Medulla oblongata (tissue), 1 donor: Measurements from ENCODE around the gene PKD2L1.
"Not testable (repeated sequence)": the region's sequence is repeated elsewhere in the genome, so short reads cannot be mapped to it uniquely, and the experiment has no call there.

Experiments
- DNase-seq: peaks from one replicate; pipeline ENCODE4 v3.0.0-alpha.2; 2015; ENCODE audit errors: extremely low spot score

PKD2L1 gene

GRCh38 chr10:100330079-100330478, at the start of gene PKD2L1:
TSS of gene PKD2L1 (minus strand) at chr10:100330228. CDS start at chr10:100330103, 125 bp downstream.
- DNase-seq: no peak

DNA sequence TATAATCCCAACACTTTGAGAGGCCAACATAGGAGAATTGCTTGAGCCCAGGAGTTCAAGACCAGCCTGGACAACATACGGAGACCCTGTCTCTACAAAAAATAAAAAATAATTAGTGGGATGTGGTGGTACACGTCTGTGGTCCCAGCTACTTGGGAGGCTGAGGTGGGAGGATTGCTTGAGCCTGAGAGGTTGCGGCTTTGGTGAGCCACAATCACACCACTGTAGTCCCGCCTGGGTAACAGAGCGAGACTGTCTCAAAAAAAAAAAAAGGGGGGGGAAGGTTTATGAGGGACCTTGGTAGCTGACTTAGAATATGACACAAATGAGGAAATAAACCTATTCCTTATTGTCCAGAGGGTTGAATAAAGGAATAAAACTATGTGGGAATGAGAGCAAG, 47.8 kb upstream of the PKD2L1 start:
- no peak for DNase-seq

GRCh38 chr10:100376656-100377055, 46.6 kb upstream of the PKD2L1 start:
- not testable (repeated sequence) for DNase-seq

DNA sequence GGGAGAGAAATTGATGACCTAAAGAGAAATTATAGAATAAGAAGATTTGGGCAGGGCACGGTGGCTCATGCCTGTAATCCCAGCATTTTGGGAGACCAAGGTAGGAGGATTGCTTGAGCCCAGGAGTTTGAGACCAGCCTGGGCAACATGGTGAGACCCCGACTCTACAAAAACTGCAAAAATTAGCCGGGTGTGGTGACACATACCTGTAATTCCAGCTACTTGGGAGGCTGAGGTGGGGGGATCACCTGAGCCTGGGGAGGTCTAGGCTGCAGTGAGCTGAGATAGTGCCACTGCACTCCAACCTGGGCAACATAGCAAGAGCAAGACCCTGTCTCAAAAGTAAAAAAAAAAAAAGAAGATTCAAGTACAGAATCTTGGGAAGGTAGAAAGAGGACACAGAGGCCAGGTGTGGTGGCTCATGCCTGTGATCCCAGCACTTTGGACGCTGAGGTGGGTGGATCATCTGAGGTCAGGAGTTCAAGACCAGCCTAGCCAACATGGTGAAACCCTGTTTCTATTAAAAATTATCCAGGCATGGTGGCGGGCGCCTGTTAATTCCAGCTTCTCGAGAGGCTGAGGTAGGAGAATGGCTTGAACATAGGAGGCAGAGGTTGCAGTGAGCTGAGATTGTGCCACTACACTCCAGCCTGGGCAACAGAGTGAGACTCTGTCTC, 44.8 kb upstream of the PKD2L1 start:
- not testable (repeated sequence) for DNase-seq

- DNase-seq: no peak
Observed at GRCh38 chr10:100374200-100374655, 44.2 kb upstream of the PKD2L1 start.

GRCh38 chr10:100373298-100374199, 43.5 kb upstream of the PKD2L1 start:
- peak; percentile 99 for DNase-seq

GRCh38 chr10:100372415-100373297, 42.6 kb upstream of the PKD2L1 start:
- no peak for DNase-seq

DNA sequence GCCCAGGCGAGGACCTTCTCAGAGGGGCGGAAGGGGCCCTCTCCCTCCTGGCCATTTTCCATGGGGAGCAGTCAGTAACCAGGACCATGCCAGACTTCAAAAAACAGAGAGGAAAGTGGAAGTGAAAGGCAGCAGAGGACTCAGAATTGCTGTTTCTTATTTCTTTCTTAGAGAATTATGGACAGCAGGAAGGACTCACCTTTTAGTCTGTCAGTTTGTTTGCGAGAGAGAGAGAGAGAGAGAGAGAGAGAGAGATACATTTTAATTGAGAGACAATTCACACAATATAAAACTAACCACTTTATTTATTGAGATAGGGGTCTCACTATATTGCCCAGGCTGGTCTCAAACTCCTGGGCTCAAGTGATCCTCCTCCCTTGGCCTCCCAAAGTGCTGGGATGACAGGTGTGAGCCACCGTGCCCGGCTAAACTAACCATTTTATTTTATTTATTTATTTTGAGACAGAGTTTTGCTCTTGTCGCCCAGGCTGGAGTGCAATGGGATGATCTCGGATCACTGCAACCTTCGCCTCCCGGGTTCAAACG, 41.5 kb upstream of the PKD2L1 start:
- DNase-seq: no peak

GRCh38 chr10:100370714-100371481, 40.9 kb upstream of the PKD2L1 start:
- DNase-seq: peak; percentile 92

DNA sequence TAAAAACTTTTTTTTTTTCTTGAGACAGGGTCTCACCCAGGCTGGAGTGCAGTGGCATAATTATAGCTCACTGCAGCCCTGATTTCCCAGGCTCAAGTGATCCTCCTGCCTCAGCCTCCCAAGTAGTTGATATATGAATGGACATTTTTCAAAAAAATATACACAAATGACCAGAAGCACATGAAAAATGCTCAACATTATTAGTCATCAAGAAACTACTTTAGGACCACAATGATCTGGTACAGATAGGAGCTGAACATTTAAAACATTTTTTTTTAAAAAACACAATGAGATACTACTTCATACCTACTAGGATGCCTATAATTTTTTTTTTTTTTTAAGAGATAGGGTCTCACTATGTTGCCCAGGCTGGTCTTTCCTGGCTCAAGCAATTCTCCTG, 38.7 kb upstream of the PKD2L1 start:
- no peak for DNase-seq

DNA sequence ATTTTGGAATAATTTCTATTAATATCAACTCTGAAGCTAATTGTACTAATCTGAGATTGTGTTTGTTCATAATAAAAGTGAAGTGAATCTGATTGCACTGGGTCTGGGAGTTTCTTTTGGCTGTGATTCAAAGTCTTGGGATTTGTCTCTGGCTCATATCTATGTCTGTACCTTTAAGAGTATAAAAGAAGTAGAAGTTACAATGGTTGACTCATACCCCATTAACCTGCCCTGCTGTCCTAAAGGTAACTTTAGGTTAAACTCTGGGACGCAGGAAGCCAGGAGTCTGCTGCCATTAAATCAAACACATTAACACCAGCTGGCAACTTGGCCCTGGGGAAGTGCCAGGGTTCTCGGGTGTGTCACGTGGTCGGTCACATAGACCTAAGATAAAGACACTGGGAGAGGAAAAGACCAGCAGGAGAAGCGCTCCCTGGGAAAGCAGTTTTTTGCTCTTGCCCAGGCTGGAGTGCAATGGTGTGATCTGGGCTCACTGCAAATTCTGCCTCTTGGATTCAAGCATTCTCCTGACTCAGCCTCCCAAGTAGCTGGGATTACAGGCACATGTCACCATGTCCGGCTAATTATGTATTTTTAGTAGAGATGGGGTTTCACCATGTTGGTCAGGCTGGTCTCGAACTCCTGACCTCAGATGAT, 34.8 kb upstream of the PKD2L1 start:
- peak; percentile 88 for DNase-seq

DNA sequence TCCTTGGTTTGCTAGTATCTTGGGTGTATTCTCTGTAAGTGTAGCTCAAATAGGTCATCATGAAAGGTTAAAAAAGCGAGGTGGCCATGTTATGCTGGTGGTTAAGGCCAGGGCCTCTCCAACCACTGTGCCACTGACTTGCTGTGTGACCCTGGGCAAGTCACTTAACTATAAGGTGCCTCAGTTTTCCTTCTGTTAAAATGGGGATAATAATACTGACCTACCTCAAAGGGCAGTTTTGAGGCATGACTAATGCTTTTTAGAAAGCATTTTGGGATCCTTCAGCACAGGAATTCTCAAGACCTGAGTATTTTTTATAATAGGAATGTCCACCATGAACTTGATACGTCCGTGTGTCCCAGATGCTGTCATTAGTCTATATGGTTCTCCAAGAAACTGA, 34.1 kb upstream of the PKD2L1 start:
- no peak for DNase-seq

- peak; percentile 91 for DNase-seq
Observed at GRCh38 chr10:100362570-100363496, 32.8 kb upstream of the PKD2L1 start.

DNA sequence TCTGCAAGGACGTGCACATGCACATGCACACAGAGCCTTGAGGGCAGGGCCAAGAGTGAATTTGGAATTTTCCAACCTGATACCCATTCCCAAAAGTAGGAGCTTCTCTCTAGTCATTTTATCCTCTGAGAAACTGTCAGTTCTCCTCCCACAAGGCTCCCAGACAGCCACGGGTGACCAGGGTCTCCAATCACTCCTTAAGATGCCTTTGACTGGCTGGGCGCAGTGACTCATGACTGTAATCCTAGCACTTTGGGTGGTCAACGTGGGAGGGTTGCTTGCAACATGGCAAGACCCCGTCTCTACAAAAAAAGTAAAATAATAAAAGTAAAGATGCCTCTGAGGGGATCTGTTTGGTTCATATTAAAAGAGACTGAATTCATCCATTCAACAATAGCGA, 30.2 kb upstream of the PKD2L1 start:
- DNase-seq: no peak

DNA sequence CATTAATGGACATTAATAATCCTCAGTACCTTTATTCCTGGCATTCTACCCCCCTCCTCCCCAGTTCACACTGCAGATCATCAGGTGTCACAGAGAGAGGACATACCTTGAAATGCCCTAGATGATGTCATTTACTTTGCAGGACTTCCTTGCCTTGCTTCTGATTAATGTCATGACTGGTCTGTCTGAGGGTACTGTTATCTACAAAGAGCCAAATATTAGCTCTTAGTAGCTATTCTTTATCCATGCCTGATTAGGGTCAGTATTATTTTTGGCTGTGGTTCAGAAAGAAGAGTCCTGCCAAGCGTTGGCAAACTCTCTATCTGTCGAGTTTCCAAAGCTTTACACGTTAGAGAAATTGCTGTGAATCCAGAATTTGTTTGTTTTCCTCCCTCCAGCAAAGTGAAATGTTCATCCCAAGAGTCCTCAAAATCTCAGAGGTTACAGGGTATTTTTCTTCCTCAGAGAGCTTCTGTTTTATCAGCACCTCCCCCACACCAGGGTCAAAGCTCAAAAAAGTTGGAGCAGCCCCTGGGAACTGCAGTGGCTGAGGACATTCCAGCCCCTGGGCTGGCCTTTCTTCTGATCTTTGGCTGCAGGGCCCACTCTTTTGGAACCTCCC, 29.6 kb upstream of the PKD2L1 start:
- no peak for DNase-seq

DNA sequence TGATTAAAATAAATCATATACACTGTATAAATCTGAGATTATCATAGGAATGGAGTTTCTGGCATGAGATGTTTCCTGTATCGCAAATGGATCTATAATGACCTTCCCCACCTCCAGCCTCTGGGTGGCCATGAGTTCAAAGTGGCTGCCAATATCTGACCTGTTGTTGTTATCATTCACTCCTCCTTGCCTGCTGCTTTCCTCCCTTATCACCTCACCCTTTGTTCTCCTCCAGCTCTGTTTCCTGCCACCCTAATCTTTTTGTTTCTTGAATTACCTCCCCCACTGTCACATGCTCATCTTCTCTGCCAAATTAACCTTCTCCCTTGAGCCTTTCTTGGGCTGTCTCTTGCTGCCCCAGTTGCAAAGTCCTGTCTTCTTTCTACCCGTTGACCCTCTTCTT, 29.0 kb upstream of the PKD2L1 start:
- no peak for DNase-seq

DNA sequence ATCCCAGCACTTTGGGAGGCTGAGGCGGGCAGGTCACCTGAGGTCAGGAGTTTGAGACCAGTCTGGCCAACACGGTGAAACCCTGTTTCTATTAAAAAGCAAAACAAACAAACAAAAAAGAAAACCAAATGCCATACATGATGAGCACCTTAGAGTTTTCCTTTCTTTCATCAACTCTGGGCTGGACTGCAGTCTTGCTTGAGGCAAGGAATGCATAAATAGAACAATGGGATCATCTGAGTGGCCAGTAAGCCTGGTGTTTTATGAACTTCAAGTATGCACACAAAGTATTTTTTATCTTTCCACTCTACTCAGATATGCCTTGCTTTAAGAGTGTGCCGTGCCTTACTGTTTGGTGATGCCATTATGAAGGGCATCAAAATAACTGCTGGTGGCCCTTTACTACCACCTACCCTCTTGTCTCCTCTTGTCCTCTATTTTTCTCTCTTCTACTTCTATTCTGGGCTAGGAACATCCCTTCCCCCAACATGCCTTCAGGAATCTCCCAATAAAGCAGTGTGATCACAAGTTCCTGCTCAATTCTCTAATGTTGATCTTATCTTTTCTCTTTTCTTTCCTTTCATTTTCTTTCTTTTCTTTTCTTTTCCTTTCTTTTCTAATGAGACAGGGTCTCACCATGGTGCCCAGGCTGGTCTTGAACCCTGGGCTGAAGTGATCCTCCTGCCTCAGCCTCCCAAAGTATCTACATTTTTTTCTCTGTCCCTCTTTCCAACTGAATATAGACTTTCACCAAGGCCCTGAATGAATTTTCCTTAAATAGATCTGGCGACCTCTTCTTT, 27.2 kb upstream of the PKD2L1 start:
- DNase-seq: no peak
